22Rv1 (cell line): Measurements from ENCODE around the gene HSPA9.

Experiments
- CTCF ChIP-seq: fragments of 450-650 bp; IDR thresholded peaks from 2 replicates; pipeline ENCODE4 v1.5.1; 2017; ENCODE audit warnings: mild to moderate bottlenecking
- ZFX ChIP-seq: fragments of 450-650 bp; IDR thresholded peaks from 2 replicates; pipeline ENCODE4 v1.6.1; 2017; ENCODE audit warnings: antibody characterized with exemption, borderline replicate concordance

- TF ChIP-seq CTCF (no peak), ZFX (no peak)
Measured at GRCh38 chr5:138542956-138543729, 32.1 kb downstream of the HSPA9 start, which contains the start of gene ETF1.
